Activated B cell treated with CpG ODN at 0.5 μM for 24 hours (primary cell): ENCODE measurements around the gene DPT. TPM values are rescaled to one million over a fixed set of nuclear protein-coding genes. Genes with fewer than 3 reads are reported as not detected.

ENCODE experiments used
- ATAC-seq: fragments of 200-7000 bp; cut with Tn5 transposase; one replicate; pipeline ENCODE4 v1.10.0; 2021; ENCODE audit warnings: low read depth, mild to moderate bottlenecking, moderate library complexity
- CTCF ChIA-PET: fragments of 350-600 bp; sonication (Branson Sonifier 250); formaldehyde crosslinking; loops from one replicate; lab custom pipeline; 2021; ENCODE audit warnings: antibody characterized with exemption; lab: Charles Lee
- POLR2A ChIA-PET: fragments of 350-600 bp; sonication (Branson Sonifier 250); formaldehyde crosslinking; loops from one replicate; lab custom pipeline; 2021; ENCODE audit warnings: antibody characterized with exemption; lab: Charles Lee
- DNase-seq: peaks from one replicate; pipeline ENCODE4 v3.0.0; 2022
- H3K27ac Mint-ChIP-seq: one replicate; pipeline ENCODE4 v1.8.0; 2020; ENCODE audit warnings: mixed read lengths
- H3K27me3 Mint-ChIP-seq: one replicate; pipeline ENCODE4 v1.8.0; 2021; ENCODE audit warnings: mixed read lengths
- H3K36me3 Mint-ChIP-seq: one replicate; pipeline ENCODE4 v1.8.0; 2021; ENCODE audit warnings: low read depth, mixed read lengths
- H3K4me1 Mint-ChIP-seq: one replicate; pipeline ENCODE4 v1.8.0; 2021; ENCODE audit warnings: mixed read lengths
- H3K4me3 Mint-ChIP-seq: one replicate; pipeline ENCODE4 v1.8.0; 2020; ENCODE audit warnings: mild to moderate bottlenecking, mixed read lengths
- H3K9me3 Mint-ChIP-seq: one replicate; pipeline ENCODE4 v1.8.0; 2020; ENCODE audit warnings: mixed read lengths
- CTCF ChIP-seq: fragments of 200-600 bp; IDR thresholded peaks from one replicate; pipeline ENCODE4 v1.8.0; 2022; ENCODE audit warnings: antibody characterized with exemption, mild to moderate bottlenecking
- intact Hi-C: fragments of 100-400 bp; cut with micrococcal nuclease; formaldehyde crosslinking; loops from one replicate; pipeline ENCODE4 v1.15.1; 2024
- total RNA-seq: library from RNA; stranded (reverse); gene quantifications from 2 replicates; pipeline ENCODE4 v1.2.3, GENCODE V29; 2022

DPT gene
- total RNA-seq, 1 donor from 2014 or later, result not detected

GRCh38 chr1:168731244-168731953 is 2.4 kb upstream of the DPT start:
- H3K27me3 Mint-ChIP-seq, result peaks cover 10% of the 10 kb centered on the region
- TF ChIP-seq CTCF, result no peak
- ChIA-PET POLR2A (no interaction called here), CTCF (interaction anchor here (0.7 kb wide), 1 partner anchor 26 kb away, joined by 3 read pairs; no protein-coding TSS in a partner anchor)
- DNase-seq, result no peak
- no peaks in the 10 kb centered on the region for H3K9me3 Mint-ChIP-seq
- no peaks in the 10 kb centered on the region for H3K36me3 Mint-ChIP-seq
- ATAC-seq, result no peak
- no peaks in the 10 kb centered on the region for H3K4me1 Mint-ChIP-seq
- intact Hi-C loops, result no loop called here
- H3K4me3 Mint-ChIP-seq, result no peak overlapping the region
- H3K27ac Mint-ChIP-seq, result no peak overlapping the region

- ChIA-PET POLR2A (no interaction called here), CTCF (no interaction called here)
- intact Hi-C loops, result no loop called here
- no peak for TF ChIP-seq CTCF
- no peaks in the 10 kb centered on the region for H3K9me3 Mint-ChIP-seq
- no peak overlapping the region for H3K27ac Mint-ChIP-seq
- H3K27me3 Mint-ChIP-seq, result peaks cover 7% of the 10 kb centered on the region
- no peak overlapping the region for H3K4me3 Mint-ChIP-seq
- H3K36me3 Mint-ChIP-seq, result no peaks in the 10 kb centered on the region
- H3K4me1 Mint-ChIP-seq, result no peaks in the 10 kb centered on the region
- ATAC-seq, result no peak
- DNase-seq, result no peak
Measured at GRCh38 chr1:168729405-168729802, 398 bp upstream of the DPT start.

GRCh38 chr1:168726719-168727118 is 2.3 kb downstream of the DPT start:
- Mint-ChIP-seq H3K27ac (no peak overlapping the region), H3K4me3 (no peak overlapping the region), H3K27me3 (peaks cover 5% of the 10 kb centered on the region), H3K4me1 (no peaks in the 10 kb centered on the region), H3K9me3 (no peaks in the 10 kb centered on the region), H3K36me3 (no peaks in the 10 kb centered on the region)
- TF ChIP-seq CTCF, result no peak
- intact Hi-C loops, result no loop called here
- CTCF ChIA-PET, result no interaction called here
- POLR2A ChIA-PET, result no interaction called here
- ATAC-seq, result no peak
- DNase-seq, result no peak

GRCh38 chr1:168726281-168726680 is 2.7 kb downstream of the DPT start:
- ChIA-PET POLR2A (no interaction called here), CTCF (no interaction called here)
- H3K27ac Mint-ChIP-seq, result no peak overlapping the region
- no peak for TF ChIP-seq CTCF
- no peak for DNase-seq
- no peaks in the 10 kb centered on the region for H3K36me3 Mint-ChIP-seq
- H3K27me3 Mint-ChIP-seq, result peaks cover 5% of the 10 kb centered on the region
- intact Hi-C loops, result no loop called here
- no peaks in the 10 kb centered on the region for H3K4me1 Mint-ChIP-seq
- no peaks in the 10 kb centered on the region for H3K9me3 Mint-ChIP-seq
- ATAC-seq, result no peak
- no peak overlapping the region for H3K4me3 Mint-ChIP-seq

GRCh38 chr1:168725831-168726230 is 3.2 kb downstream of the DPT start:
- no peak overlapping the region for H3K27ac Mint-ChIP-seq
- POLR2A ChIA-PET, result no interaction called here
- CTCF ChIA-PET, result no interaction called here
- intact Hi-C loops, result no loop called here
- ATAC-seq, result no peak
- peaks cover 5% of the 10 kb centered on the region for H3K27me3 Mint-ChIP-seq
- no peaks in the 10 kb centered on the region for H3K9me3 Mint-ChIP-seq
- no peaks in the 10 kb centered on the region for H3K36me3 Mint-ChIP-seq
- H3K4me3 Mint-ChIP-seq, result no peak overlapping the region
- TF ChIP-seq CTCF, result no peak
- no peak for DNase-seq
- H3K4me1 Mint-ChIP-seq, result no peaks in the 10 kb centered on the region
